ENCODE results near the gene GPC3. TPM values are rescaled to one million over a fixed set of nuclear protein-coding genes. Genes with fewer than 3 reads are reported as not detected.

The GPC3 gene
- total RNA-seq, 1 donor from 2014 or later = not detected

GRCh38 chrX:133709501-133709900 lies 275.9 kb downstream of the GPC3 start:
- no peak for DNase-seq (ENCODE audit: extremely low read depth, low read depth, low spot score)

GRCh38 chrX:133706890-133707289 lies 278.5 kb downstream of the GPC3 start:
- DNase-seq (ENCODE audit: extremely low read depth, low read depth, low spot score) = no peak

- DNase-seq (ENCODE audit: extremely low read depth, low read depth, low spot score) = no peak
Observed at GRCh38 chrX:133702230-133702629, 283.2 kb downstream of the GPC3 start.

GRCh38 chrX:133699023-133699728 lies 286.2 kb downstream of the GPC3 start:
- DNase-seq (ENCODE audit: extremely low read depth, low read depth, low spot score) = no peak

GRCh38 chrX:133698298-133698697 lies 287.1 kb downstream of the GPC3 start:
- no peak for DNase-seq (ENCODE audit: extremely low read depth, low read depth, low spot score)

- no peak for DNase-seq (ENCODE audit: extremely low read depth, low read depth, low spot score)
Observed at GRCh38 chrX:133697656-133698055, 287.7 kb downstream of the GPC3 start.

- DNase-seq (ENCODE audit: extremely low read depth, low read depth, low spot score) = no peak
Observed at GRCh38 chrX:133689997-133690599, 295.3 kb downstream of the GPC3 start.

GRCh38 chrX:133685822-133686221 lies 299.6 kb downstream of the GPC3 start:
- DNase-seq (ENCODE audit: extremely low read depth, low read depth, low spot score) = no peak

GRCh38 chrX:133681897-133682296 lies 303.5 kb downstream of the GPC3 start:
- DNase-seq (ENCODE audit: extremely low read depth, low read depth, low spot score) = no peak

- DNase-seq (ENCODE audit: extremely low read depth, low read depth, low spot score) = no peak
Observed at GRCh38 chrX:133681421-133681820, 304.0 kb downstream of the GPC3 start.

GRCh38 chrX:133677123-133678063 lies 308.0 kb downstream of the GPC3 start:
- DNase-seq (ENCODE audit: extremely low read depth, low read depth, low spot score) = no peak

- DNase-seq (ENCODE audit: extremely low read depth, low read depth, low spot score) = no peak
Observed at GRCh38 chrX:133676344-133677122, 308.9 kb downstream of the GPC3 start.

- no peak for DNase-seq (ENCODE audit: extremely low read depth, low read depth, low spot score)
Observed at GRCh38 chrX:133674726-133675470, 310.5 kb downstream of the GPC3 start.

GRCh38 chrX:133670383-133670782 lies 315.0 kb downstream of the GPC3 start:
- peak; percentile 10 for DNase-seq (ENCODE audit: extremely low read depth, low read depth, low spot score)

GRCh38 chrX:133669214-133669613 lies 316.2 kb downstream of the GPC3 start:
- DNase-seq (ENCODE audit: extremely low read depth, low read depth, low spot score) = no peak

- DNase-seq (ENCODE audit: extremely low read depth, low read depth, low spot score) = no peak
Observed at GRCh38 chrX:133668225-133668931, 317.0 kb downstream of the GPC3 start.

- no peak for DNase-seq (ENCODE audit: extremely low read depth, low read depth, low spot score)
Observed at GRCh38 chrX:133666256-133666655, 319.1 kb downstream of the GPC3 start.

GRCh38 chrX:133661962-133662839 lies 323.2 kb downstream of the GPC3 start:
- DNase-seq (ENCODE audit: extremely low read depth, low read depth, low spot score) = no peak

Measured in glomerular endothelial cell (primary cell).